Esophagus muscularis mucosa (tissue), 4 donors: ENCODE measurements around the gene TFCP2. TPM values are rescaled to one million over a fixed set of nuclear protein-coding genes. Genes with fewer than 3 reads are reported as not detected.

Source experiments
- DNase-seq: peaks from one replicate; pipeline ENCODE4 v3.0.0-alpha.2; 2017; ENCODE audit errors: extremely low spot score
- H3K27ac ChIP-seq, 4 donors: fragments of 200-600 bp; sonication (generic); replicated peaks in 1 of 4; 1 replicate in 3 of 4; 2 replicates in 1 of 4; pipeline ENCODE4 v1.5.1; 2016 to 2019; ENCODE audit warnings: mild to moderate bottlenecking in 1 of 4
- H3K27me3 ChIP-seq, 4 donors: fragments of 200-600 bp; sonication (generic); one replicate each; pipeline versions ENCODE4 v1.5.1 to v1.6.0; 2016 to 2019
- H3K36me3 ChIP-seq, 4 donors: fragments of 200-600 bp; sonication (generic); one replicate each; pipeline ENCODE4 v1.5.1; 2016 to 2019
- H3K4me1 ChIP-seq, 4 donors: fragments of 200-600 bp; sonication (generic); one replicate each; pipeline ENCODE4 v1.5.1; 2016 to 2019
- H3K4me3 ChIP-seq, 4 donors: fragments of 200-600 bp; sonication (generic); 1 replicate in 2 of 4; 2 replicates in 2 of 4; pipeline ENCODE4 v1.5.1; 2016 to 2019; ENCODE audit warnings: mild to moderate bottlenecking in 4 of 4, moderate library complexity in 1 of 4
- H3K9me3 ChIP-seq, 4 donors: fragments of 200-600 bp; sonication (generic); 1 replicate in 3 of 4; 2 replicates in 1 of 4; pipeline ENCODE4 v1.5.1; 2016 to 2019
- EP300 ChIP-seq: sonication (generic); formaldehyde crosslinking; IDR thresholded peaks from one replicate; pipeline ENCODE4 v1.6.1; 2017; ENCODE audit warnings: antibody characterized with exemption
- POLR2A ChIP-seq: fragments of 450-650 bp; IDR thresholded peaks from one replicate; pipeline ENCODE4 v1.6.1; 2017; ENCODE audit warnings: antibody characterized with exemption, moderate library complexity, mild to moderate bottlenecking, low read depth
- POLR2AphosphoS5 ChIP-seq, 2 donors: sonication (generic); formaldehyde crosslinking; IDR thresholded peaks; one replicate each; pipeline ENCODE4 v1.6.1; 2017; ENCODE audit warnings: antibody characterized with exemption in 2 of 2
- WGBS: methylation state at CpG from one replicate; pipeline ENCODE4 v1.1.5; 2018; 5-methylcytosine and 5-hydroxymethylcytosine counted together
- intact Hi-C: fragments of 100-400 bp; cut with DNase I; formaldehyde crosslinking; loops from one replicate; pipeline ENCODE4 v1.15.1; 2023
- total RNA-seq, 4 donors: library from RNA; depleted of rRNA; stranded (reverse); fragments of >200 nt; gene quantifications; one replicate each; pipeline versions ENCODE4 v1.1.0 to v1.2.1, GENCODE V29; 2016
- TF ChIP-seq, protein P1 (sequence below), 3 experiments: fragments of 200-600 bp in 2 of 3; fragments of 450-650 bp in 1 of 3; sonication (generic) in 2 of 3; IDR thresholded peaks; one replicate each; pipeline ENCODE4 v1.5.1; 2017 to 2019; ENCODE audit warnings: antibody characterized with exemption in 3 of 3, mild to moderate bottlenecking in 2 of 3, moderate library complexity in 1 of 3

The TFCP2 gene
- total RNA-seq, 4 donors from 2014 or later: 11.3 to 16.2 (median 15.2) TPM

DNA sequence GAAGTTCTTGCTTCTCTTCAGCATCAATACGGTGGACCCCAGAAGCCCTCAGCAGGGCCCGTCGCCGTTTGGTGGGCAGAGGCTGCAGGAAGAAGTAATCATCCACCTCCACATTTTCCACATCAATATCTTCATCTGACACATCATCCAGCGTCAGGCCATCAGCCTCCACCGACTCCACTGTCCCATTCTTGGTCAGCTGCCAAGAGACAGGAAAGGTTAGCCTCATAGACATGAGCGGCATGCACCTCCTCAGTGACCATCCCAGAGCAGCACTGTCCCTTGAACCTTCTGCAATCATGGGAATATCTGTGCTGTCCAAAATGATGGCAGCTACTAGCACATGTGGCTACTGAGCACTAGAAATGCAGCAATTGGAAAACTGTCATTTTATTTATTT is 105.2 kb downstream of the TFCP2 start:
- no peak for TF ChIP-seq EP300
- 70% methylated on average over 7 of the region's 7 CpGs for WGBS
- H3K36me3 ChIP-seq: peaks cover 48 to 98% (median 86%) of the 10 kb centered on the region in 4 donors

DNA sequence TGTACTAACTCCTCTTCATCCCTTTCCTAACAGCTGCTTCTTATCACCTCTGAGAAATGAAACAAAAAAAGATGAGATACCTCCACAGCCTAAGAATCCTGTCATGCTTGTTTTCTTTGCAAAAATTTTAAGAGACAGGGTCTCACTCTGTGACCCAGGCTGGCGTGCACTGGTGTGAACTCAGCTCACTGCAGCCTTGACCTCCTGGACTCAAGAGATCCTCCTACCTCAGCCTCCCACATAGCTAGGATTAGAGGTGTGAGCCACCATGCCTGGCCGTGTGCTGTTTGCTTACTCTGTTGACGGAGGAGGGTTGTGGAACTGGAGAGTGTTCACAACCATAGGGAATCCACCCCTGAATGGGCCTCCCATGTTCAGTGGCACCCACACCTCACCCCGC is 105.7 kb downstream of the TFCP2 start:
- peaks cover 3 to 16% (median 14%) of the 10 kb centered on the region in 4 donors for H3K4me1 ChIP-seq
- TF ChIP-seq, protein P1, sequence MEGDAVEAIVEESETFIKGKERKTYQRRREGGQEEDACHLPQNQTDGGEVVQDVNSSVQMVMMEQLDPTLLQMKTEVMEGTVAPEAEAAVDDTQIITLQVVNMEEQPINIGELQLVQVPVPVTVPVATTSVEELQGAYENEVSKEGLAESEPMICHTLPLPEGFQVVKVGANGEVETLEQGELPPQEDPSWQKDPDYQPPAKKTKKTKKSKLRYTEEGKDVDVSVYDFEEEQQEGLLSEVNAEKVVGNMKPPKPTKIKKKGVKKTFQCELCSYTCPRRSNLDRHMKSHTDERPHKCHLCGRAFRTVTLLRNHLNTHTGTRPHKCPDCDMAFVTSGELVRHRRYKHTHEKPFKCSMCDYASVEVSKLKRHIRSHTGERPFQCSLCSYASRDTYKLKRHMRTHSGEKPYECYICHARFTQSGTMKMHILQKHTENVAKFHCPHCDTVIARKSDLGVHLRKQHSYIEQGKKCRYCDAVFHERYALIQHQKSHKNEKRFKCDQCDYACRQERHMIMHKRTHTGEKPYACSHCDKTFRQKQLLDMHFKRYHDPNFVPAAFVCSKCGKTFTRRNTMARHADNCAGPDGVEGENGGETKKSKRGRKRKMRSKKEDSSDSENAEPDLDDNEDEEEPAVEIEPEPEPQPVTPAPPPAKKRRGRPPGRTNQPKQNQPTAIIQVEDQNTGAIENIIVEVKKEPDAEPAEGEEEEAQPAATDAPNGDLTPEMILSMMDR (IDR thresholded peaks at IDR 0.05): no peak
- TF ChIP-seq POLR2A (no peak), EP300 (no peak), POLR2AphosphoS5 (IDR thresholded peaks at IDR 0.05) (no peak)
- no peak overlapping the region for H3K4me3 ChIP-seq
- no peak overlapping the region for H3K27ac ChIP-seq
- WGBS: 72% methylated on average over 4 of the region's 4 CpGs
- H3K27me3 ChIP-seq: no peaks in the 10 kb centered on the region
- intact Hi-C loops: no loop called here
- DNase-seq: no peak
- no peaks in the 10 kb centered on the region for H3K9me3 ChIP-seq
- peaks cover 45 to 99% (median 88%) of the 10 kb centered on the region in 4 donors for H3K36me3 ChIP-seq

More for the DNA sequence above, 105.2 kb downstream of the TFCP2 start:
- Histone ChIP-seq H3K4me1 (peaks cover 3 to 16% (median 15%) of the 10 kb centered on the region in 4 donors), H3K9me3 (no peaks in the 10 kb centered on the region), H3K27me3 (no peaks in the 10 kb centered on the region), H3K27ac (no peak overlapping the region), H3K4me3 (no peak overlapping the region)
- intact Hi-C loops: no loop called here
- no peak for DNase-seq

DNA sequence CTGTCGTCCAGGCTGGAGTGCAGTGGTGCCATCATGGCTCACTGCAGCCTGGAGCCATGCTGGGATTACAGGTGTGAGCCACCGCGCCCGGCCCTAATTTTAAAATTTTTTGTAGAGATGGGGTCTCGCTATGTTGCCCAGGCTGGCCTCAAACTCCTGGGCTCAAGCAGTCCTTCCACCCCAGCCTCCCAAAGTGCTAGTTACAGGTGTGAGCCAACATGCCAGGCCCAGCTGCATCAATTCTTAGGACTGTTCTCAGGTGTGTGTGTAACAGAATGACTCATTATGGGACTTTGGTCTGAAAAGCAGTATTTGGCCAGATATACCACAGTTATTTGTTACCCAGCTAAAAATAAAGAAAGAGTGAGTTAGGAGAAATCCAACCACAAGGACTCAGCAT is 107.4 kb downstream of the TFCP2 start:
- H3K27me3 ChIP-seq: no peaks in the 10 kb centered on the region
- no peak overlapping the region for H3K4me3 ChIP-seq
- WGBS: 97% methylated on average over 5 of the region's 5 CpGs
- intact Hi-C loops: no loop called here
- H3K27ac ChIP-seq: no peak overlapping the region
- TF ChIP-seq POLR2A: no peak
- no peak for TF ChIP-seq POLR2AphosphoS5 (IDR thresholded peaks at IDR 0.05)
- TF ChIP-seq EP300: no peak
- TF ChIP-seq, protein P1 (IDR thresholded peaks at IDR 0.05): no peak
- DNase-seq: no peak
- peaks cover 45 to 99% (median 89%) of the 10 kb centered on the region in 4 donors for H3K36me3 ChIP-seq
- no peaks in the 10 kb centered on the region for H3K9me3 ChIP-seq
- H3K4me1 ChIP-seq: no peaks in the 10 kb centered on the region

DNA sequence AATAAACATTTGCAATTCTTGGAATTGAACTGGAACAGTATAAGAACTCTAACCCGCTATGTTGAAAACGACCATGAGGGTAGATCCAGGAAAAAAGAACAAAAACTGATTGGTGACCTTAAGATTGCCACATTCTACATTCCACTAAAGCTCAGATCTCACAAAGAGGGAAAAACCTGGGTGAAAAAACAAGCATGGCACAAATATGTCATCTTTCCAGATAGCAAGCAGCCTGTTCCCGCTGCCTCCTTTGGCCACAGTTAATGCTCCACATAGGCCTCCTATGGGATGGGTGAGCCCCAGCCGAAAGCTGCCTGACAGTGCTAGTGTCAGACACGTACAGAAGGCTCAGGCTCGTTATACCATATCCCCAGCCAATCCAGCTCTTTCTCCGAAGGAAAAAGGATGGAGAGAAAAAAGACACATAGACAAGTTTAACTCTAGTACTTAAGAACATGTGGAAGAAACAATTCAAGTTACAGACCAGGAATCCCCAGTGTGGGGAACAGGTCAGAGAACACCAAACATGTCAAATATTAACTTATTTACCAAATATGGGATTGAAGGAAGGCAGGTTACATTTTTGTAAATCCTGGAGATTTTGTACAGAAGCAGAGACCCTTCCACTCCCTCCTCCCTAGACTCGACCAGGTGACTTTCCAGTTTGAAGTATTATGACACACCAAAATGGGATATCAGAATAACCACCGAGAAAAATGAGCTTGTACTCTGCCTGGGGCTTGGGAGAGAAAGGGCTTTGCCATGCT is 110.1 kb downstream of the TFCP2 start:
- Histone ChIP-seq H3K27ac (no peak overlapping the region), H3K4me3 (no peak overlapping the region), H3K4me1 (no peaks in the 10 kb centered on the region), H3K27me3 (no peaks in the 10 kb centered on the region), H3K36me3 (peaks cover 55 to 100% (median 94%) of the 10 kb centered on the region in 4 donors), H3K9me3 (no peaks in the 10 kb centered on the region)
- DNase-seq: no peak
- WGBS: 72% methylated on average over 9 of the region's 9 CpGs
- intact Hi-C loops: no loop called here
- no peak for TF ChIP-seq POLR2A
- TF ChIP-seq, protein P1 (IDR thresholded peaks at IDR 0.05): no peak
- TF ChIP-seq EP300: no peak
- no peak for TF ChIP-seq POLR2AphosphoS5 (IDR thresholded peaks at IDR 0.05)

DNA sequence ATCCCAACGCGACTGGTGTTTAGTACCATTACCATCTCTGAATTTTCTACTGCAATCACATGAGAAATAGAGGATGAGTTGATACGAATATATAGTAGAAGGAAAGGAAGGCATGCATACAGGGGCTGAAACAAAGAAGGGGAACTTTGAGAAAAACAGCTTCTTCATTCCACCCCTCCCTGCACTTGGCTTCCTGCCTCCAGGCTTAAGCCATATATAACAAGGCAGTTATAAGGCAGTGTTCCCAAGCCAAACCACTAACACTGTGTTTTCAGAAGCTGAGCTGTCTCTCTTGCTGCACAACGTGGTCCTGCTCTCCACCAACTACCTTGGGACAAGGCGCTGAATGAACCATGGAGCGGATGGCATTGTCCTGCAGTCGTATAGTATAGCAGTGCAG is 113.8 kb downstream of the TFCP2 start:
- Histone ChIP-seq H3K36me3 (peaks cover 51 to 100% (median 93%) of the 10 kb centered on the region in 4 donors), H3K27ac (no peak overlapping the region), H3K27me3 (no peaks in the 10 kb centered on the region), H3K4me1 (no peaks in the 10 kb centered on the region), H3K9me3 (no peaks in the 10 kb centered on the region), H3K4me3 (no peak overlapping the region)
- TF ChIP-seq POLR2AphosphoS5 (IDR thresholded peaks at IDR 0.05) (no peak), POLR2A (no peak), EP300 (no peak)
- TF ChIP-seq, protein P1 (IDR thresholded peaks at IDR 0.05): no peak
- 79% methylated on average over 7 of the region's 7 CpGs for WGBS
- intact Hi-C loops: no loop called here
- DNase-seq: no peak
